HG02571 (cell line): ENCODE data around the gene RFTN2.
"Not testable (repeated sequence)": the region's sequence is repeated elsewhere in the genome, so short reads cannot be mapped to it uniquely, and the experiment has no call there.

ENCODE experiments used
- ATAC-seq: cut with Tn5 transposase; IDR thresholded peaks from one replicate; pipeline ENCODE4 v1.9.1; 2021; ENCODE audit warnings: mild to moderate bottlenecking, moderate library complexity; ENCODE audit not compliant: unreplicated experiment

Gene RFTN2

GRCh38 chr2:197675711-197676188, 363 bp upstream of the RFTN2 start:
- ATAC-seq = no peak

DNA sequence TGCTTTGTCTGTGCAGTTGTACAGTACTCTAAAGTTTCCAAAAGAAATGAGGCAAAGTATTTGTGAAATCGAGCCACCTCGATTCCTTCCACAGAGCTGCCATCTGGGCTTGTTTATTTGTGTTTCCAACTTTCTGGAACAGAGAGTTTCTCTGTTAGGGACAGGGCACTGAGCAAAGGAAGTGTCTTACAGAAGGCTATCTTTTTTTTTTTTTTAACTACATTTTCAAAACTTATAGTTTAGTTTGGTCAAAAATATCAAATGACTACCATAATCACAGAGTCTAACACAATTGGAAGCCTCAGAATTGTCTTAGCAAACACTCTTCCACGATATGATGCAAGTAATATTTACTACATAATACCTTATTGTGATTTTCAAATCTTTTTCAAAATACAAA, 796 bp downstream of the RFTN2 start:
- no peak for ATAC-seq

DNA sequence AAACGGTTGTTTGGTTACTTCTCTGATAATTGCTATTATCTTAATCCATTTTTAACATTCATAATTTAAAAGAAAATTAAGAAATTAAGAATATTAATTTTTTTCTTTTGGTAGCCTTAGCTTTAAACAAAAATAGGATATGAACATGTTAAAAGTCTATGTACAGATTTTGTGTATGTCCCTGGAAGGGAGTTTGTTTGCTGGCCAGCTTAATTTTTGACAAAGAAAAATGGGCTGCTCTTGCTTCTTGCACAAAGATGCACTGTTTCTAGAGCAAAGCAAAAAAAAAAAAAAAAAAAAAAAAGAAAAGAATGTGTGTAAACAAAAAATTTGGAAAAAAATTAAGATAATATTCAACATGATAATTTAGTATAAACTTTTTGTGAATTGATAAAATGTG, 1.3 kb downstream of the RFTN2 start:
- no peak for ATAC-seq

DNA sequence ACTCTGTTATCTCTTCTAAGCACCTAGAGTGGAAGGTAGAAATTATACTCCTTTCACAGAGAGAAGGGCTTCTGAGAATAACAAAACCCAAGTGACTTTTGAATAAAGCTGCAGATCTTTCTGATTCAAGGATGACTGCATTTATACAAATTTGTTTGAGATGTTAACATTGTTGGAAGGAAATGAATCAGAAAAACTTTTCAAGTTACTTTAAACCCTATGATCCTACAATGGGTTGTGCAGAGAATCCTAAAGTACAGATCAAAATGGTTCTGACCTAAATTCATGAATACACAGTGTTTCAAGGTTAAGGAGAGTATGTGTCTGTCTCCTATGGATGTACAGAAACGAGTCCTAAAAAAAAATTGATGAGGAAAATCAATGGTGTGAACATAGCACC, 1.8 kb downstream of the RFTN2 start:
- ATAC-seq = no peak

GRCh38 chr2:197673106-197673505, 2.3 kb downstream of the RFTN2 start:
- ATAC-seq = no peak

DNA sequence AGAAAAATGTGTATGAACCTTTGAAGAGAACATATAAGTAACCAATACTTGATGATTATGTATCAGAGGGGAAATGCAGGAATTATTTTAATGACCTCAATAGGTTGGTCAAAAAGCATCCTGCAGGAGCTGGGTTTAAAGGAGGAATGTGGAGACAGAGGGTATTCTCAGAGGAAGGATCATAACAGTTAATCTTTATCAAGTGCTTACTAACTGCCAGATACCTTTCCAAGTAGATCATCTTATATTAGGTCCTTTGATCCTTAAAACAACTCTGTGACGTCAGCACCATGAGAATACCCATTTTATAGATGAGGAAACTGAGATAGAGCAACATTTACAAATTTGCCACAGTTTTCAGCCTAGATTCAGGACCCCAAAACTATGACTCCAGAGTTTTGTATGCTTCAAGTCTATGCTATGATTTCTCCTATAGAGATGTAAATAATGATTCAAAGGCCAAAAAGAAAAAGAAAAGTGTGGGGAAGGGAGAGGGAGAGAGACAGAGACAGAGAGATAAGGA, 3.0 kb downstream of the RFTN2 start:
- no peak for ATAC-seq

DNA sequence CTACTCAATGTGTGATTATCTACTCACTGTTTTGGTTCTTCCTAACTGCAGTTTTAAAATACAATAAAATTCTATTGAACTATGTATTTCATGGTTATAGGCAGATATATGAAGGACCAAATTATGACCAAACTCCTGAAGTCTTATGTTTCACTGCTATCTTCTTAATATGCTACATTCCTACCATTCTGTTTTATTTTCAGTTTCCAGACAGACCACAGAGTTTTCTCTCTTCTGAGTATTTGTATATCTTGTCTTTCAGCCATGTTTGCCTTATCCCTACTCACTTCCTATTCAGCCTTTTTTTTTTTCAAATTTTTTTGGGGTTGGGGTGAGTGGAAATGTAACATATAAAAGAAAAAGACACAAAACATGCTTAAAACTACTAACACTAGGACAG, 6.3 kb downstream of the RFTN2 start:
- ATAC-seq = no peak

- ATAC-seq = no peak
Measured at GRCh38 chr2:197668296-197668695, 7.1 kb downstream of the RFTN2 start.

DNA sequence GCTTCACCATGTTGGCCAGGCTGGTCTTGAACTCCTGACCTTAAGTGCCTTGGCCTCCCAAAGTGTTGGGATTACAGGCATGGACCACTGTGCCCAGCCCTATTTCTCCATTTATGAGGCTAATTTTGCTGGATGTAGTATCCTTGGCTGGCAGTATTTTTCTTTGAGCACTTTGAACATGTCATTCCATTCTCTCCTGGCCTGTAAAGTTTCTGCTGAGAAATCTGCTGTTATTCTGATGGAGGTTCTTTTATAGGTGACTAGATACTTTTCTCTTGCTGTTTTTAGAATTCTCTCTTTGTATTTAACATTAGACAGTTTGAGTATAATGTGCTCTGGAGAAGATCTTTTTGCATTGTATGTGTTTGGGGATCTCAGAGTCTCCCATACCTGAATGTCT, 9.1 kb downstream of the RFTN2 start:
- no peak for ATAC-seq

- ATAC-seq = no peak
Measured at GRCh38 chr2:197661626-197662025, 13.8 kb downstream of the RFTN2 start.

GRCh38 chr2:197657562-197657961, 17.8 kb downstream of the RFTN2 start:
- no peak for ATAC-seq

DNA sequence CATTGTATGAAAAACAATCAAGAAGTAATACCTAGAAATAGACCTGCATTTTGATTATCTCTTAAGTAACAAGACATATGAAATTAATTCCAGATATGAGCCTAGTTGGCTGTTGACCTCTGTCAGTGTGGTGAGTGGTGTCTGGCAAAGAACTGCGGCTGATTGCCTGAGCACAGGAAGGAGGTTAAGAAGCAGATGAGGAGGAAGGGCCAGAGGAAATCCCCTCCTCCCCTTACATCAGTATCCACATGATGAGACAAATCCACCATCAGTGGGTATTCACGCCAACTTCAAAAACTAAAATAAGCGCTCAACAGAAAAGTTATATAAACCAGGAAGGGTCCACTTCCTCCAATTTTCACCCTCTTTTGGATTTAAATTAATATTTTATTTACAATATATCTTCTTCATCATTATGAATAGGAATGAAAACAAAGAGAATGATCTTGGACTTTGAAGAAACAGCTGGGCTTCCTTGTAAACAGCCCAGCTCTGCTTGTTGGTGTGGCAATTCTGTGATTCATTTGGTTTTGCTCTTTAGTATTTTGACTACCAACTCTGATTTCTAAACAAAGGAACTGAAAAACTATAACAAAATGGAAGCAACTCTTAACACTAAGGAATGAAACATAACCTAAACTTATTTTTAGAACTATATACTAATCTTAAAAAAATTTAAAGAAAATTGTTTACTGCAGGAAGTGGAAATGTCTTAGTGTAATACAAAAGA, 27.3 kb downstream of the RFTN2 start:
- no peak for ATAC-seq

GRCh38 chr2:197641666-197642065, 33.7 kb downstream of the RFTN2 start:
- ATAC-seq = no peak

GRCh38 chr2:197640571-197641122, 34.7 kb downstream of the RFTN2 start:
- ATAC-seq = not testable (repeated sequence)

DNA sequence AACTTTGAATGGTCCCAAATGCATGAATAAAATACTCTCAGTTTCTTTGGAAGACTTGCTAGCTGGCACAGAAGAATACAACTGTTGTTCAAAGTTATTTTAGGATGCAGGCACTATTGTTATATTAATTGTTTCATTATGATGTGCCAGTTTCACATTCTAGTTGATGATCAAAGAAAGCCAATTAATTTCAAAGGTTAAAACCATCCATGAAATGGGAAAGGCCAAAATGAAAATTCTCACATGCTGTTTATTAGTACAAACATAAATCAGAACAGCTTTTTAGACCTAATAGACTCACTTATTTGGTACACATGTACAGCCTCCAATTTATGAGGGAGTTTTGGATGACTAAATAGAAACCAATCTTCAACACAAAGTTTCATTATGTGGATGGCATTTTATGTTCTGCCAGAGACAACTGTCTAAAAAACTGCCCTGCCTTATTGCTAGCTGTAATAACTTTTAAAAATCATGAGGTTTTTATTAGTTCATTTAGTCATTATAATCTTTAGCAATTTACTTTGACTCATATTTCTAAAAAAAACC, 42.2 kb downstream of the RFTN2 start:
- ATAC-seq = no peak

GRCh38 chr2:197628043-197628500, 47.3 kb downstream of the RFTN2 start:
- peak; percentile 53 for ATAC-seq

DNA sequence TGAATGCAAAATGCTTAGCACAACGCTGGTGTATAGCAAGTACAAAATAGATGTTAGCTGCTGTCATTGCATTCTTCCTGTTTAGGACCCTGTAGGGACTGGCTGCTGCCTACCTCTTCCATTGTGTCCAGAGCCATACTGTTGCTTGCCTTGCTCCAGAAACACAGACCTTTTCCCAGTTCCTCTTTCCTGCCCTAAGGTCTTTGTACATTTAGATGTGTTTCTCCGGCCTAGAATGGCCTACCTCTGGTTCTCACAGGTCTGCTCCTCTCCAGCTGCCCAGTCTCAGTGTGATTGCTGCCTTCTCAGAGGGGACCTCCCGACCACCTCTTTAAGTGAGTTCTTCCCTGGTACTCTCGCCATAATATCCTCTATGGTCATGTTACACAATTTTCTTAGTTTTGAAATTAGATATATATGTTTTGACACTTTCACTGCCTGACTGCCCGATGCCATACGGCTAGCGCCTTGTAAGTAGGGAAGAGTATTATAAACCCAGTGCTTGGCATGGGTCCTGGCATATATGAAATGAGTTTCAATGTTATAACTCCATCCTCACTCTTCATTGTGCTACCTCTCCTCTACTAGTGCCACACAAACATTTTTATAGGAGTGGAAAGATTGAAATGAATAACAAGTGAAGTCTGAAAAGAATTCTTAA, 48.3 kb downstream of the RFTN2 start:
- no peak for ATAC-seq

- no peak for ATAC-seq
Measured at GRCh38 chr2:197620133-197620532, 55.3 kb downstream of the RFTN2 start.

DNA sequence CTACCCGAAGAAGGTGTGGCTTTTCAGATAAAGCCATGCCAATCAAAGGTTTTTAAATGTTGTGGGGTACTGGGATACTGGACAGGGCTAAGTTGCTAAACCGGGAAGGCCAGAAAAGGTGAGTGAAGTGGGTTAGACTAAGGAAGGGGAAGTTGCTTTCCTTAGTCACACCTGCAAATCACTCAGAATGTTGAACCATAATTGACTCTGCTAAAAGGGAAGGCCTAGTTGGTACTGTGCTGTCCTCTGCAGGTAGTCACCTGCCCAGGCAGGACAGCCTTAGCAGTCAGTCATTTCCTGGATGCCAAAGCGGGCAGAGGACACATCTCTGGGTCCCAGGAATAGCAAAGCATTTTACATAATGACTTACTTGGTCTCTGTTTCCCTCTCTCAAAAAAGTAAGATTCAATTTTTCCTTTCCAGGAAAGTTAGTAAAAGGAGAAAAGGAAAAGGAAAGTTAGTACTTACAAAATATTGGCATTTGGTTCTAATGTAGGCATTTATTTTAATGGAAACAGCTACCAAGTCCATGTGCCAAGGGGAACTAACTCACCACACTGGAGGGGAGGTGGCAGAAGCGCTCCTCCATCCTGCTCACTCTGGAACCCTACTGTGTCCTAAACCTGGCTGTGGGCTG, 60.3 kb downstream of the RFTN2 start:
- no peak for ATAC-seq

- ATAC-seq = no peak
Measured at GRCh38 chr2:197614532-197614931, 60.9 kb downstream of the RFTN2 start.

DNA sequence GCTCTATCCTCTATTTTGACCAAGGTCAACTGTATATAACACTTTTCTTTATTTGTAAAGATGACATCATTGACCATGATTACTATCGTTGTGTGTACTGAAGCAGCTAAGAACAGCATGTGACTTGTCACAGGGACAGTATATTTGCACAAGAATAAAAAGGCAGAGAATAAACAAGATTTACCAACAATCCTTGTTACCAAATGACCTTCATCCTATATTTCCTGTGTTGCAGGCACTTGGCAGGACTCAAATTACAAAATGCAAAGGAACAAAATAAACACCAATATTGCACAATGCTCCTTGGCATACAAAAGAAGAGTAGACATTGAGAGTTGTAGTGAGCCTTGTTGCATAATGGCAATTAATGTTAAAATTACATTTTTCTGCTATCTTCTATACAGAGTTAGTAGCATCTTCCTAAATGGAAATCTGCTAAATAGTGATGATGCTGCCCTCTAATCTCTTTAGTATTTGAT, 61.8 kb downstream of the RFTN2 start:
- ATAC-seq = no peak
